ENCODE results near the gene MLLT3.
A peak's percentile ranks its signal among the peaks of the same experiment; 100 is the strongest.

MLLT3 gene

GRCh38 chr9:20376731-20377375 is 245.4 kb downstream of the MLLT3 start:
- DNase-seq (ENCODE audit: insufficient read length, low spot score) (no peak), FAIRE-seq (peak; percentile 71)
- no peak for TF ChIP-seq POLR2A (IDR thresholded peaks at IDR 0.05; ENCODE audit: low read depth, low read length)

- DNase-seq (ENCODE audit: insufficient read length, low spot score) (no peak), FAIRE-seq (no peak)
- TF ChIP-seq POLR2A (IDR thresholded peaks at IDR 0.05; ENCODE audit: low read depth, low read length), result no peak
These were observed 246.3 kb downstream of the MLLT3 start for GRCh38 chr9:20376042-20376441.

- DNase-seq (ENCODE audit: insufficient read length, low spot score) (no peak), FAIRE-seq (peak; percentile 20)
- no peak for TF ChIP-seq POLR2A (IDR thresholded peaks at IDR 0.05; ENCODE audit: low read depth, low read length)
These were observed 249.0 kb downstream of the MLLT3 start for GRCh38 chr9:20373263-20373662.

DNA sequence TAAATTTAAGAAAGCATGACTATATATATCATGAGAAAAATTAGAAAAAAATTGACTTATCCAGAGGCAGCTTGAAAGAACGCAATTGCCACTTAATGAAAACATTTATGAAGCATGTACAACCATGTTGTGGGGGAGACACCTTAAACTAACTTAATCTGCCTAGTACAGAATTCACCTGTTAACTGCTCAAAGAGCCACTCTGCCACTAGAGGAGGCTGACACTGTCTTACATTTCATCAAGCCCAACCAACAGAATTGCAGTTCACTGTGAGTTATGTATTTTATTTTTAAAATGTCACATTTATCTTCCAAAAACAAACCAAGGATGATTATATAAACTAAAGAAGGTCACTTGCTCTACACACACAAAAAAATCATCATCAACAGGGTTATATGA is 252.9 kb downstream of the MLLT3 start:
- TF ChIP-seq POLR2A (IDR thresholded peaks at IDR 0.05; ENCODE audit: low read depth, low read length), result no peak
- FAIRE-seq, result no peak

DNA sequence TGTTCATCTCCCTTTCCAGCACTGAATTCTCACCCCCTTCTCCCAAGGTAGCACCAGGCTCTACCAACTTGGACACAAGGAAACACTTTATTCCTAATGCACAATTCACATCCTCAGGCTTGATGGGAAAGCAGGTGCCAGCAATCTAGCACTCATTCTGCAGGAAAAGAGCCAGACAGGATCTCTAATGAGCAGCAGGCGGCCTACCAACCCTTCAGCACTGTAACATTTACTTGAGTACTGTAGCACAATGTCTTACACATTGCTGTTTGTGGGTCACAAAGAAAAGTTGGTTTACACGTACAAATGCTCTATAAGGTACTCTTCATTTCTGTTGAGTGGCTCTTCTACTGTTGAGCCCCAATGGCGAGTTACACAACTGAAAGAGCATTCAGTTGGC is 254.4 kb downstream of the MLLT3 start:
- TF ChIP-seq POLR2A (IDR thresholded peaks at IDR 0.05; ENCODE audit: low read depth, low read length), result no peak
- no peak for DNase-seq (ENCODE audit: insufficient read length, low spot score)
- FAIRE-seq, result no peak

More for the DNA sequence above, 252.9 kb downstream of the MLLT3 start:
- no peak for DNase-seq (ENCODE audit: insufficient read length, low spot score)

GRCh38 chr9:20364959-20365358 is 257.3 kb downstream of the MLLT3 start:
- TF ChIP-seq POLR2A (IDR thresholded peaks at IDR 0.05; ENCODE audit: low read depth, low read length), result no peak
- FAIRE-seq, result no peak
- no peak for DNase-seq (ENCODE audit: insufficient read length, low spot score)

DNA sequence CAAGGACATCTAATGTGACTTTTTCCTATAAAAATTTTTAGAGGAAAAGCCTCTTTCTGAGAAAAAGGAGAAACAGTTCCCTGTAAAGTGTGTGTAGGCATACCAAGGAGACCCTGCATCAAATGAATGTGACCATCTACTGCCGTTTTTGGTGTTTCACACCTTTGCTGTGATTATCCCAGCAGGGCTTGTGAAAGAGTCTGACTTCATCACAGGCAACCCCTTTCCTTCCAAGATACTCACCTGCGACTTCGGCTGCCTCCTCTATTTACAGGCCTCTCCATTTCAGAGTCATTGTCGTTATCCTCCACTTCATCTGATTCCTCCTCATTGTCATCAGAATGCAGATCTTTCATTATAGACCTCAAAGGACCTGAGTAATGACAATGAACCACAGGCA is 259.1 kb downstream of the MLLT3 start:
- no peak for TF ChIP-seq POLR2A (IDR thresholded peaks at IDR 0.05; ENCODE audit: low read depth, low read length)
- DNase-seq (ENCODE audit: insufficient read length, low spot score) (no peak), FAIRE-seq (no peak)

- TF ChIP-seq POLR2A (IDR thresholded peaks at IDR 0.05; ENCODE audit: low read depth, low read length), result no peak
- DNase-seq (ENCODE audit: insufficient read length, low spot score), result no peak
- FAIRE-seq, result peak; percentile 48
These were observed 260.4 kb downstream of the MLLT3 start for GRCh38 chr9:20361656-20362570.

DNA sequence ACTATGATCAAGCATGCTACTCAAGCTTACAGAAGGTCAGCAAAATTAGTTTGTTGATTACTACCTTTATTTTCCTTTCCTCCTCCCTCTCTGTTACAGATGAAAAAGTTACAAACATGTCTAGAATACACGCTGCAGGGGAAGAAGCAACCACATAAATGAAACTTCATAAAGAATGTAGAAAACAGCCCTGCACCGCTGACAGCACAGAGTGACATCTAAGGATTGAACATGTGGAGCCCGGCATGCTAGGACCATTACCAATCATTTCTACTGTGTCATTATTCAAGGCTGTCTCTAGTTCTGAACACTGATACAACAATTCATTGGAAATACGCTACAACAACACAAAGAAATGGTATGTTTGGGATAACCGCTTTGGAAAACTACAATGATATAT is 261.1 kb downstream of the MLLT3 start:
- TF ChIP-seq POLR2A (IDR thresholded peaks at IDR 0.05; ENCODE audit: low read depth, low read length), result no peak
- no peak for FAIRE-seq
- DNase-seq (ENCODE audit: insufficient read length, low spot score), result no peak

- FAIRE-seq, result no peak
- no peak for TF ChIP-seq POLR2A (IDR thresholded peaks at IDR 0.05; ENCODE audit: low read depth, low read length)
- no peak for DNase-seq (ENCODE audit: insufficient read length, low spot score)
These were observed 264.1 kb downstream of the MLLT3 start for GRCh38 chr9:20358207-20358606.

DNA sequence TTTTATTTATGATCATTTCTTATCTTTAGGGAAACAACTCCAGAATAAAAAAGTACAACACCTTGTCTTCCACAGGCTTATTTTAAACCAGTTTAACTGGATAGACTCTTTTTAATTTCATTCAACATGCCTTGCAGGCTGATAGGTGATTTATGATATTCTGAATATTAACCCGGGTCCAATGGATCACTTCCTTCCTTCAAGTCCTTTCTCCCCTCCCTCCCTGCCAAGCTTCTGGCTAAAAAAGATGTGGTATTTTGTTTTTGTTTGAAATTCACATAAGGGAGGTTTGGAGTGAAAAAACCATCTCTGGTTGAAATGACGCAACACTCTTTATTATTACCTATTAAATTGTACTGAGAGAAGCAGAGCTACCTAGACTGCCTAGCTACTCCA is 265.3 kb downstream of the MLLT3 start:
- no peak for FAIRE-seq
- no peak for TF ChIP-seq POLR2A (IDR thresholded peaks at IDR 0.05; ENCODE audit: low read depth, low read length)
- DNase-seq (ENCODE audit: insufficient read length, low spot score), result no peak

GRCh38 chr9:20356403-20357036 is 265.8 kb downstream of the MLLT3 start:
- no peak for TF ChIP-seq POLR2A (IDR thresholded peaks at IDR 0.05; ENCODE audit: low read depth, low read length)
- FAIRE-seq (peak; percentile 99), DNase-seq (ENCODE audit: insufficient read length, low spot score) (peak; percentile 28)

DNA sequence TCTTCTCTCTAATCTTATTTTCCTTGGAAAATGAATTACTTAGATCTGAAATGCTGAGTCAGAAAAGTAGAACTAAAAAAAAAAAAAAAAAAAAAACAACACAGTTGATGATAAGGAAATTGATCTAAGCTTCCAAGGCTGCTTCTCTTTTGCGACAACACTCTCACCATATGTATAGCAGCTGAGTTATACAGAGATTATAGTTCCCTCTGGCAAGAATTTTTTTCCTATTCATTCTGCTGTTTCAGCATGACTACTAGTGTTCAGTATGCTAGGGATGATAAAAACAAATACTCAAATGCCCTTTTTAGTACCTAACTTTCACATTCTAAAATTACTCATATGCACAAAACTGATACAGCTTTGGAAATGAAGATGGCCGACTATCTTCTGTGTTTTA is 267.3 kb downstream of the MLLT3 start:
- FAIRE-seq (peak; percentile 58), DNase-seq (ENCODE audit: insufficient read length, low spot score) (no peak)
- TF ChIP-seq POLR2A (IDR thresholded peaks at IDR 0.05; ENCODE audit: low read depth, low read length), result no peak

DNA sequence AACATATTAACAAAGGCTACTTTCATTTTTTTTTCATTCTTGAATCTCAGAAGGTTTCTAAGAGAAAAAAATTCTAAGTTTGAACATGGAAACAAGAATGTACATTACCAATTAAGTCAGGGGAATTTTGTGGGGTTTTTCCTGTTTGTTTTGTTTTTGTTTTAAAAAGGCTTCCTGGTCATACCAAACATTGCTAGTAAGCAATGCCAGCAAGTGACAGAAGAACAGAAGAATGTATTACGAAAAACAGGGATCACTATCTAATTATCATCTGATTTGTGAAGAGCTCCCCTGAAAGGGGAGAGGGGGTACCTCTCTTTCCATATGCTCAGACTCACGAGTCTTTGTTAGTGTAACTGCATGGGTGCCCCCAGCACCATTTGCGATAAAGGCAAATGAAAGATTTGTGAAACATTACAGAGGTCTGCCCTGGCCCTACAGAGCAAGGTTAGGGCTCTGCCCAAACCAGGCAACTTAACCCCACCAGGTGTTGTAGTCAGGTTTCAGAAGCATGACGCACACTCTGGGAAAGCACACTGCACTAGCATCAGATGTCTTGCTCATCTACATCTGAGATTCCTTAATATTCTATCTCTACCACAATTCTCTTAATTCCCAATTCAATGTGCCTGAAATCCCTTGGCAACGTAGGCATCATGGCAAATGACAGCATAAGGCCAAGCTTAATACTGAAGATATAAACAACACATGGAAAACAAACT is 268.2 kb downstream of the MLLT3 start:
- FAIRE-seq (no peak), DNase-seq (ENCODE audit: insufficient read length, low spot score) (no peak)
- no peak for TF ChIP-seq POLR2A (IDR thresholded peaks at IDR 0.05; ENCODE audit: low read depth, low read length)

Measured in H54 (cell line).